ENCODE data around the gene LGALS3BP.

The LGALS3BP gene

DNA sequence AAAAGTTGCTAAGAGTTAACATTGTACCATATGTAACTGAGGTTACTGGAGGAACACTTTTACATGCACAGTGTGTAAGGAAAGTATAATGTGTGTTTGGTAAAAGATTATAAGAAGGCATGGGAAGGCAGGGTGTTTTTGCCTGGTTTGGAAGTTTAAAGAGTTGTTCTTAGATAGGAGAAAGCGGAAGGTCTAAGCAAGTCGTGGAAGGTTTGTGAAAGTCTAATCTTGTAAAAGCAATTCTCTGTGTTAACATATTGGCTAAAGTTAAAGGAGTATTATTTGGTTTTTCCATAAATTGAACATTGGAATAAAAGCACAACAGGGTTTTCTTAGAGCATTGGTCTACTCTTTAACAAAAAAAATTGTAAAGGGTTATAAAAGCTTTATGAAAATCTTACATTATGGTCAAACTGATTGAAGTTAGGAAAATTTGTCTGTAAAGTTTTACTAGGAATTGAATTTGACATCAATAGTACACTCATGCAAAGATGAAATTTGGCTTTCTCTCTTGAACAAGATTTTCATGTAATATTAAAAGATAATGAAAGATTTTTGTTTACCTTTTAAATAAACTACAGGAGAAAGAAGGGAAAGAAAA is 34.5 kb upstream of the LGALS3BP start:
- no peak for DNase-seq (ENCODE audit: low read depth)

- DNase-seq (ENCODE audit: low read depth) = no peak
Observed at GRCh38 chr17:79012563-79013134, 32.9 kb upstream of the LGALS3BP start.

DNA sequence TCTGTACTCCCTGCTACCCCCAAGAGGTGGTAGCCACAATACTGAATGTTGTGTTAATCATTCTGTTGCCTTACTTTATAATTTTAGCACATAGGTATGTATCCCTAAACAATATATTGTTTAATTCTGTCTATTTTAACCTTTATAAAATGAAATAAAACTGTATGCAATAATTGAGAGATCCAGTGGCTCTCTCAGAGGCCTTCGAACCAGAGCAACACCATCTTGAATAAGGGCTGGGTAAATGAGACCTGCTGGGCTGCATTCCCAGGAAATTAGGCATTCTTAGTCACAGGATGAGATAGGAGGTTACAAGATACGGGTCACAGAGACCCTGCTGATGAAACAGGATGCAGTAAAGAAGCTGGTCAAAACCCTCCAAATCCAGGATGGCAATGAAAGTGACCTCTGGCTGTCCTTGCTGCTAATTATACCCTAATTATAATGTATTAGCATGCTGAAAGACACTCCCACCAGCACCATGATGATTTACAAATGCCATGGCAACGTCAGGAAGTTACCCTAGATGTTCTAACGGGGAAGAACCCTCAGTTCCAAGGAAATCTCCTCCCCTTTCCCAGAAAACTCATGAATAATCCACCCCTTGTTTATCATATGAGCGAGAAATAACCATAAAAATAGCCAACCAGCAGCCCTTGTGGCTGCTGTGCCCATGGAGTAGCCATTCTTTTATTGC is 31.9 kb upstream of the LGALS3BP start:
- DNase-seq (ENCODE audit: low read depth) = no peak

DNA sequence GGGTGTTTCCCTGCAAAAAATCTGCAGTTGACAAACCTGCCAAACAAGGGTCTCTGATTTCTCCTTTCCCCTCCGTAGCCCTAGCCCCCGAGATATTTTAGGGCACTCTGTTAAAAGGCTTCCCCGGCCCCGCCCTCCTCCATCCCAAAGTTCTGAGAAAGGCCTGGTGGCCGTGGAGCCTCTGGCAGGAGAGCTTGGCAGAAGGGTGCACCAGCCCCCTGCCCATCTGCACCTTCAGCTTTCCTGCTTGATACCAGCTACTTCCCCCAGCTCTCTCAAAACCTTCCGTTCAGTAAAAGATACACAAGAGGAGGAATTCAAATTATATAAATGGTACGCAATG is 30.6 kb upstream of the LGALS3BP start:
- DNase-seq (ENCODE audit: low read depth) = no peak

DNA sequence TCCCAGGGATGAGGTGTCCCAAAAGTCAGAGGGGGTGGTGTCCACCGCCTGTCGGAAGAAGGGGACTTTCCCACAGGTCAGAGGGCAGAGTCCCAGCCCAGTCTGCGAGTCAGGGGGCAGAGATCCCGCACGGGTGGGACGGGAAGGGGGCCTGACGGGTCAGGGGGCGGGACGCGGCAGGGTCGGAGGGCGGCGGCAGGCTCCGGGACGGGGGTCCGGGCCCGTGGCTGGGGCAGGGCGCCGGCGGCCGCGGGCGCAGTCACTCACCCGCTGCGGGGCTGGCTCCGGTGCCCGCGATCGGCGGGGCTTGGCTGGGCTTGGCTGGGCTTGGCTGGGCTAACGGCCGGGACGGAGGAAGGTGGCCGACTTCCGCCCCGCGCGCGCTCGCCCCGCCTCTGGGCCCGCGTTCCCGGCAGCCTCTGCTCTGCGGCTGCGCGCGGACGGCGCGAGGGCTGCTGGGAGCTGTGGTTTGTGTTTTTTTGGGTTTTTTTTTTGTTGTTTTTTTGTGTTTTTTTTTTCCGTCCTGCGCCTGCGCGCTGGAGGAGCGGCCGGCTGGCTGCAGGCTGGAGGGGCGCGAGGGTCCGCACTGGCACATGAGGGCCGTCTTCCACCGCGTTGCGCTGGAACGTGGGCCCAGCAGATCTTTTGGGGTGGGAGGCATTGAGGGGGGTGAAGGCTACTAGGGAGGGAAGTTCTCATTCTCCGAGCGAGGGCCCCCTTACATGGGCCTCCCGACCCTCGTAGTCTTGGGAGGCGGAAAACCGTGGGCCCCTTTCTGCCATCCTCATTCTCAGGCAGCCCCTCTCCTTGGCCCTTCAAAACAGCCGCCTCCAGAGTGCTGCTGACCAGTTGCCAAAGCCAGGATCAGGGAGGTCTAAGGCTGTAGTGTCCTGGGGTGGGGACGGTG is 29.9 kb upstream of the LGALS3BP start, which contains the start of gene CANT1:
CANT1 (minus strand) TSS at position 368 of the 907 bp plus-strand sequence. CDS start 12,142 bp downstream, outside the sequence.
- DNase-seq (ENCODE audit: low read depth) = peak; percentile 70

DNA sequence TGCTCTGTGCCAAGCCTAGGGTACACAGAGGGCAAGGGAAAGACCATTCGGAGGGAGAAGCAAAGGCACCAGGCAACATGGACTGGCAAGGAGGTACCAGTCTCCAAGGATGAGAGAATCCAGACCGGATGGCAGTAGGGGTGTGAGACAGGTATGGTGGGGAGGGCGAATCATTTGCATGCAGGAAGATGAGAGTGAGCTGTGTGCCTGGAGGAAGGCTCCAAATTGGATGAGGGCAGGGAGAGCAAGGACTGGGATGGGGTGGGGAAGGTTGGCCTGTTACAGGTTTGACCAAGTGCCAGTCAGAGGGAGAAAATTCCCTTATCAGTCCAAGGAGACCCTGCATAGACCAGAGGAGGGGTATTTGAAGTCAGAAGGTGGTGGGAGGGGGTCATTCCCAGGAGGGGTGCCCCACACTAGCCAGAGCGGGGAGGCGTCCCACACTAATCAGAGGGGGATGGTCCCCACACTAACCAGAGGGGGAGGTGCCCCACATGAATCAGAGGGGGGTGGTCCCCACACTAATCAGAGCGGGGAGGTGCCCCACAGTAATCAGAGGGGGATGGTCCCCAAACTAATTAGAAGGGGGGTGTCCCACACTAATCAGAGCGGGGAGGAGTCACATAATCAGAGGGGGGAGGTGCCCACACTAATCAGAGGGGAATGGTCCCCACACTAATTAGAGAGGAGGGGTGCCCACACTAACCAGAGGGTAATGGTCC is 29.1 kb upstream of the LGALS3BP start:
- no peak for DNase-seq (ENCODE audit: low read depth)

DNA sequence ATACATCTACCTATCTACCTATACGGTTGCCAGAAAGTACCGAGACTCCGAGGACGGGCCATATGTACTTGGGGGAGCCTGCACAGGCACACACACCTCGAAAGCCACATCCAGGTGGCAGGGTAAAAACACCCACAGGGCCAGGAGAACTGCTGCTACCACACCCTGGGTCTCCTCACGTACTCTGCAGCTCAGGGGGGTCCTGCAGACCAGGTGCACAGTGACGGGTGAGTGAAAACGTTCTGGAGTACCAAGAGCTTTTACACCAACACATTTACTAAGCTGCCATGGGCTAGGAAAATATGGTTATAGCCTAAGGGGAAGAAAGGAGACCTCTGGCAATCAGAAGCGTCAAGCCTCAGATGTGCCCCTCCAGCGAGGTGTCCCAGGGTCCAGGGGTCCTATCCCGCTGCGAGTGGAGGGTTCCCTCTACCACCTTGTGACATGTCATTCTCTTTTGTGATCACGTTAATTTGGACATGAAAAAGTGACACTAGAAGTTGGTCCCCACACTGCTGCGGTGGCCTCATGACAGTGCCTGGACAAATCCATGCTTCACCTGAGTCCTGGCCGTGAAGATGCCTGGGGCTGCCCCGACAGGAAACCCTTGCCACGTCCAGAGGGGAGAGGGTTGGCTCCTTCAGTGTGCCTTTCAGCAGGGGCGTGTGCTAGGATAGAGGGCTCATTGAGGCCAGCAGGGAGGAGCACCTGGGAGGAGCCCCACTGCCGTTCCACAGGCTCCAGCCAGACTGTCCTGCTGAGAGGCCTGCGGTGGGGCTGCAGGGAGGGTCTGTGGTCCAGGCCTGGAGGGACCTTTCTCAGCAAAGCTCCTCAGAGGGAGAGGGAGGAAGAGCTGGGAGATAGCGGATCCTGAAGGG is 28.0 kb upstream of the LGALS3BP start:
- no peak for DNase-seq (ENCODE audit: low read depth)

DNA sequence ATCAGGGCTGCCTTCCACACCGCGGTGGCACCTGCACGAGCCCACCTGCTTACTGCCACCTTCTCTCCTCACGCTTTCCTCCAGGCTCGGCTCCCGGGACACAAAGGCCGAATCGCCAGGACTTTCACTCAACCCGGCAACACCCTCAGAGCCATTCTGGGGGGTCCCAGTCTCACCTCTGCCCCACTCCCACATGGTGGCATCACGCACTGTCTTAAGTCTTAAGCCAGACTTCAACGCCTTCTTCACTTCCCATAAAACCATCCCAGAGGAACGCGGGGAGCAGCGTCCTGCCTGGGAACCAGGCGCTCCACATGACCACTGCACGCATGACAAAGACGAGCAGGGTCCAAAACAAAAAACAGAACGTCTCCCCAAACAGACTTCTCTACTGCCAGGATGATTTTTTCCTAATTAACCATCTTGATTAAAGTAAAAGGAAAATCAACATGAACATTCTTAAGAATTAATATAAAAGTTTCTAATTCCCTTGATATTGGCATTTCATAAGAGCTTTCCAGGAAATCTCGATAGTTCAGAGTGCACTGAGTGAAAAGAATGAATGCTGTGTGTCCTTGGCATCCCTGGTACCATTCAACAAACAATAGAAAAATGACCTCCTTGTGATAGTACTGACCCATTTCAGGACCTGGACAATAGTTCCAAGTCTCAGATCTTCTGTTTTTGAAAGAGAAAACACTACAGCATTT is 27.2 kb upstream of the LGALS3BP start:
- no peak for DNase-seq (ENCODE audit: low read depth)

DNA sequence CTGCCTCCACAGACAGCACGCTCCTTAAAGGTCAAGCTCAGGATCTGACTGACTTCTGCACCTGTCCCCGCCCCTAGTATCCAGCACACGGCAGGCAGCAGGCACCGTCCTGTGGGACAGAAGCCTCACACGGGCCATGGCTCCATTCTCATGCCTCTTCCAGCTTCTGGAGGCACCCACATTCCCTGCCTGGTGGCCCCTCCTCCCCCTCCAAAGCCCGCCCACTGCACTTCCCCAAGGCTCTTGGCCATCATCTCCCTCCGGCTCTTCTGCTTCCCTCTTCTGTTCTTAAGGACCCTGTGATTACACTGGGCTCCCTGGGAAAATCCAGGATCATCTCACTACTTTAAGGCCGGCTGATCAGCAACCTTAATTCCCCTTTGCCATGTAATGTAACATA is 26.3 kb upstream of the LGALS3BP start:
- no peak for DNase-seq (ENCODE audit: low read depth)

DNA sequence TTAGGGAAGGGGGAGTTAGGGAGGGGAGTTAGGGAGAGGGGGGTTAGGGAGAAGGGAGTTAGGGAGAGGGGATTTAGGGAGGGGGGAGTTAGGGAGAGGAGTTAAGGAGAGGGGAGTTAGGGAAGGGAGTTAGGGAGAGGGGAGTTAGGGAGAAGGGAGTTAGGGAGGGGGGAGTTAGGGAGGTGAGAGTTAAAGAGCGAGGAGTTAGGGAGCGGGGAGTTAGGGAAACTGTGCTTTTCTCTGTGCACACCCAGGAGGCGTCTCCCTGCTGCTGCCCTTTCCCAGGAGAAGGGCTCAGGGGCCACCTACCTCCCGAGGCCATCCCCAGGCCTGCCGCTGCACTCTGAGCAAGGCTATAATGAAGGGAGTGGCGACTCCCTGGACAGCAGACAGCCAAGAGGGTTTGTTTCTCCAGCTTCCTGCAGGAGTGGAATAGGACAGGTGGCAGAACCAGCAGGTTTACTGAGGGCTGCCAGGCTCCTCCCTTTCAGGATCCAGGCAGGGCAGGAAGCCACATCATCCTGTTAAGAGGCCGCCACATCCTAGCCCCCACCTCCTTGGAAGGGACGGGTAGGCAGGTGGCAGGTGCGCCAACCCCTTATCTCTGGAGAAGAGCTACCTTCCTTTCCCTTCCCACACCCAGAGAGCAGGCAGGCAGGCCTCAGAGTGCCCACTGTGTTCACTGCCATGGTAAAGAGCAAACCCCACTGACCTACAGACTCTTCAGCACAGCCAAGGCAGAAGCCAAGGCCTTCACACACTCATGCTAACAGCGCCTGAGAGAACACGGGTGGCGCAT is 25.5 kb upstream of the LGALS3BP start:
- DNase-seq (ENCODE audit: low read depth) = no peak

- no peak for DNase-seq (ENCODE audit: low read depth)
Observed at GRCh38 chr17:79003661-79004411, 24.1 kb upstream of the LGALS3BP start.

- DNase-seq (ENCODE audit: low read depth) = no peak
Observed at GRCh38 chr17:79002796-79003593, 23.3 kb upstream of the LGALS3BP start.

GRCh38 chr17:79002291-79002690 is 22.6 kb upstream of the LGALS3BP start:
- DNase-seq (ENCODE audit: low read depth) = no peak

DNA sequence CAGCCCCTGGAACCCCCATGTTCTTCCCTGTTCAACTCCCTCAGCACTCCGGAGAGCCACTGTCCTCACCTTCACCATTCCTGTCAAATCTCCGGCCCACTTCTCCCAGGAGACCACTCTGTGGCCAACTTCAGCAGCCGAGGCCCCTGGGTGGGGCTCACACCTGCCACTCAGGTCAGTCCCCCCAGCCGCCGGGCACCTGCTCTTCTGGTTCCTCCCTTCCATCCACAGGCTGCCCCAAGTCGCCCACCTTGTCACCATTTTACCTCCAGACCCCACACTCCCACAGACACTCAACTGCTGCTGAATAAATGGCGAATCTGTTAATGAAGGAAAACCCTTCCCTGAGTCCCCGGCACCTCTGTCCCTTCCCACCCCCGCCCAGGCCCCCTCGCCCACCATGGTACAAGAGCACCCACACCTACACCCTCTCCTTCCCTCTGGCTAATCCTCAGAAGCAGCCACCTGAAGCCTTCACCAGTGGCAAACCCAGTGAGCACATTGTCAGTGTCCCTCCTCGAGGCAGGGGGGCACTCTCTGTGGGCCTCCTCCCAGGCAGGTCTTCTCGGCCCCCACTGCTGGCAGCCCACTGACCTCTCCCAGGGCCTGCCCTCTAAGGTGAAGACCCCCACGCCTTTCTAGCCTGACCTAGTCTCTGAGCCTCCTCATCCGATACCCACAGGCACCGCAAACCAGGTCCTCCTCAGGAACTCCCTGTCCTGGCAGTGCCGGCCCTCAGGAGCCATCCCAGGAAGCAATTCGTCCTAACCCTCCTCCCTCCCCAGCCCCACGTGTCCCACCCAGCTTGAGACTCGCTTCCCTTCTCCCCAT is 21.7 kb upstream of the LGALS3BP start:
- no peak for DNase-seq (ENCODE audit: low read depth)

DNA sequence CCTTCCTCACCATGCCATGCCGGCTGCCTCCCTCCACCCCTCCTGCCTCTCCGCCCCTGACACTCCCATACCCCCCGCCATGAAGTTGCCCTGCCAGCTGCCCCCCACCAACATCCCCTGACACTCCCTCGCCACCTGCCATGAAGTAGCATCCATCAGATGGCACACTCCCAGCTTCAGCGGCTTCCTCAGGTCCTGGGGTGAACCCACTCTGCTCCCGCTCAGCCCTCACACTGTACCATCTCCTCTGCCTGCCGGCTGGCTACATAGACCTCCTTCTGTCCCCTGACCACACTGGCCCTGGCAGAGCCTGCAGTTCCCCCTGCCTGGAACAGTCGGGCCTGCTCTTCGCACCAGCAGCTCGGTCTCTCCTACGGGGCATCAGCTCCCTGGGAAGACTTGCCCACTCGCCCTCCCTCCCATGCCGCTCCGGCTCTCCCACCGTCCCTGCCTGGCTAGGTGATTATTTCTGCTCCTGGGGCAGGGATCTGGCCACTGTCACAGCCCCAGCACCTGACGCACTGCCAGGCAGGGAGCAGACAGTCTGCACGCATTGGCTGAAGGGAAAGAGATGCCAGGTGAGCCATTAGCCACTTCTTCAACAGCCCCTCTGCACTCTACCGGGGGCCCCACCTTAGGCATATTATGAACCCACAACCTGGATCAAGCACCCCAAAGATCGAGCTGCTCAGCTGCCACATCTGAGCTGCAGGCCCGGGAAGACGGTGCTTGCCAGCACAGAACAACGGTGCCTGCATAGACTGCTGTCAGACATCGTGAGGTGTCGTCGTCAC is 20.9 kb upstream of the LGALS3BP start:
- no peak for DNase-seq (ENCODE audit: low read depth)

DNA sequence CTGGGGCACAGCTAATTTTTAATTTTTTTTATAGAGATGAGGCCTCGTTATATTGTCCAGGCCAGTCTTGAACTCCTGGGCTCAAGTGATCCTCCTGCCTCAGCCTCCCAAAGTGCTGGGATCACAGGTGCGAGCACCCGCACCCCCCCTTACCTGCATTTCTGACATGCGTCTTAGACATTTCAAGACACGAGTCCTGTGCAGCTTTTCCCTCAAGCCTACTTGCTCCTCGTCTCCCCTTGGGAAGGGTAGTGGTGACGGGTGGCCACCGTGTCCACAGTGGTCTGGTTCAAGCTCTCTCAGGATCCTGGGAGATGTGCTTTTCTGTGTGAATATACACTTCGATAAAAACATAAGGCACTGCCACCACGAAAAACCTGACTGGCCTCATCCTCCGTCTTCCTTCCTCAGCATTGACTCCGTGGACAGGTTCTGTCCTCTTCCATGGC is 20.2 kb upstream of the LGALS3BP start:
- DNase-seq (ENCODE audit: low read depth) = no peak

Measured in stimulated activated CD4-positive, alpha-beta T cell treated with anti-CD3 and anti-CD28 coated beads, Interleukin-2, amount 100 ng/mL, for 4 hours (primary cell).